ENCODE measurements around the gene SLC19A2. TPM values are rescaled to one million over a fixed set of nuclear protein-coding genes. Genes with fewer than 3 reads are reported as not detected.

Gene SLC19A2
- total RNA-seq, 2 donors from 2014 or later, result 17.7 to 39.7 TPM

GRCh38 chr1:169461390-169462000 lies 24.2 kb downstream of the SLC19A2 start:
- Histone ChIP-seq H3K9me3 (peaks cover 7% of the 10 kb centered on the region), H3K4me3 (no peak overlapping the region), H3K27ac (no peak overlapping the region), H3K27me3 (replicated peaks; ENCODE audit: insufficient read depth) (no peaks in the 10 kb centered on the region), H3K36me3 (no peaks in the 10 kb centered on the region), H3K4me1 (ENCODE audit: control insufficient read depth in 1 of 2, low read depth in 2 of 2) (peaks cover 0 to 8% of the 10 kb centered on the region in 2 donors)
- TF ChIP-seq CTCF (IDR thresholded peaks at IDR 0.05), result no peak
- ATAC-seq (ENCODE audit: insufficient number of reproducible peaks, low FRiP score, low read depth) (no peak), DNase-seq (ENCODE audit: low spot score) (no peak)

GRCh38 chr1:169460191-169460833 lies 25.4 kb downstream of the SLC19A2 start:
- Histone ChIP-seq H3K27ac (no peak overlapping the region), H3K9me3 (peaks cover 7% of the 10 kb centered on the region), H3K4me1 (ENCODE audit: control insufficient read depth in 1 of 2, low read depth in 2 of 2) (peaks cover 0 to 8% of the 10 kb centered on the region in 2 donors), H3K27me3 (replicated peaks; ENCODE audit: insufficient read depth) (no peaks in the 10 kb centered on the region), H3K4me3 (peak overlapping the region; percentile 49), H3K36me3 (no peaks in the 10 kb centered on the region)
- no peak for TF ChIP-seq CTCF (IDR thresholded peaks at IDR 0.05)
- no peak for ATAC-seq (ENCODE audit: insufficient number of reproducible peaks, low FRiP score, low read depth)
- DNase-seq (ENCODE audit: low spot score), result no peak

- no peak for ATAC-seq (ENCODE audit: insufficient number of reproducible peaks, low FRiP score, low read depth)
- no peaks in the 10 kb centered on the region for H3K27me3 ChIP-seq (replicated peaks; ENCODE audit: insufficient read depth)
These were observed 28.3 kb downstream of the SLC19A2 start for GRCh38 chr1:169457443-169457842.

GRCh38 chr1:169456029-169456428 lies 29.7 kb downstream of the SLC19A2 start:
- TF ChIP-seq CTCF (IDR thresholded peaks at IDR 0.05), result no peak
- H3K4me3 ChIP-seq, result no peak overlapping the region
- no peaks in the 10 kb centered on the region for H3K36me3 ChIP-seq
- no peaks in the 10 kb centered on the region for H3K27me3 ChIP-seq (replicated peaks; ENCODE audit: insufficient read depth)
- ATAC-seq (ENCODE audit: insufficient number of reproducible peaks, low FRiP score, low read depth) (no peak), DNase-seq (ENCODE audit: low spot score) (no peak)
- no peak overlapping the region for H3K27ac ChIP-seq
- peaks cover 0 to 8% of the 10 kb centered on the region in 2 donors for H3K4me1 ChIP-seq (ENCODE audit: control insufficient read depth in 1 of 2, low read depth in 2 of 2)
- peaks cover 7% of the 10 kb centered on the region for H3K9me3 ChIP-seq

More at GRCh38 chr1:169457443-169457842, 28.3 kb downstream of the SLC19A2 start:
- Histone ChIP-seq H3K27ac (no peak overlapping the region), H3K9me3 (peaks cover 7% of the 10 kb centered on the region), H3K4me1 (ENCODE audit: control insufficient read depth in 1 of 2, low read depth in 2 of 2) (peaks cover 0 to 8% of the 10 kb centered on the region in 2 donors), H3K36me3 (no peaks in the 10 kb centered on the region), H3K4me3 (no peak overlapping the region)
- no peak for DNase-seq (ENCODE audit: low spot score)
- no peak for TF ChIP-seq CTCF (IDR thresholded peaks at IDR 0.05)

GRCh38 chr1:169452921-169453320 lies 32.8 kb downstream of the SLC19A2 start:
- ATAC-seq (ENCODE audit: insufficient number of reproducible peaks, low FRiP score, low read depth) (no peak), DNase-seq (ENCODE audit: low spot score) (no peak)
- Histone ChIP-seq H3K27me3 (replicated peaks; ENCODE audit: insufficient read depth) (no peaks in the 10 kb centered on the region), H3K36me3 (no peaks in the 10 kb centered on the region), H3K9me3 (peaks cover 7% of the 10 kb centered on the region), H3K27ac (no peak overlapping the region), H3K4me3 (no peak overlapping the region), H3K4me1 (ENCODE audit: control insufficient read depth in 1 of 2, low read depth in 2 of 2) (no peaks in the 10 kb centered on the region)
- no peak for TF ChIP-seq CTCF (IDR thresholded peaks at IDR 0.05)
